HepG2 (cell line): Measurements from ENCODE around the gene ATL2. TPM values are rescaled to one million over a fixed set of nuclear protein-coding genes. Genes with fewer than 3 reads are reported as not detected.

Experiments
- CBX1 ChIP-seq: IDR thresholded peaks from one replicate; pipeline ENCODE4 v1.6.1; 2016; ENCODE audit warnings: antibody characterized with exemption, low read depth
- CCDC6 ChIP-seq: sonication (generic); formaldehyde crosslinking; IDR thresholded peaks from 2 replicates; pipeline ENCODE4 v1.8.1; 2022; ENCODE audit warnings: mild to moderate bottlenecking, missing genetic modification reagents, moderate library complexity
- HOXA7 ChIP-seq: sonication (generic); formaldehyde crosslinking; IDR thresholded peaks from 2 replicates; pipeline ENCODE4 v1.8.1; 2022; ENCODE audit warnings: mild to moderate bottlenecking, missing genetic modification reagents, moderate library complexity
- KAT7 ChIP-seq: IDR thresholded peaks from 2 replicates; pipeline ENCODE4 v1.6.1; 2018; ENCODE audit warnings: borderline replicate concordance, missing compliant biosample characterization
- ZC3H4 ChIP-seq: sonication (generic); formaldehyde crosslinking; IDR thresholded peaks from 2 replicates; pipeline ENCODE4 v1.4.0; 2020; ENCODE audit warnings: missing genetic modification reagents, borderline replicate concordance
- ZKSCAN5 ChIP-seq: sonication (generic); formaldehyde crosslinking; IDR thresholded peaks from 2 replicates; pipeline ENCODE4 v1.5.1; 2020; ENCODE audit warnings: mild to moderate bottlenecking, missing genetic modification reagents
- ZNF326 ChIP-seq: sonication (generic); formaldehyde crosslinking; IDR thresholded peaks from 2 replicates; pipeline ENCODE4 v1.4.0; 2020; ENCODE audit warnings: missing genetic modification reagents, borderline replicate concordance
- ZNF33A ChIP-seq: sonication (generic); formaldehyde crosslinking; IDR thresholded peaks from 2 replicates; pipeline ENCODE4 v1.5.1; 2020; ENCODE audit warnings: missing genetic modification reagents, mild to moderate bottlenecking, moderate library complexity, borderline replicate concordance
- ZNF800 ChIP-seq: sonication (generic); formaldehyde crosslinking; IDR thresholded peaks from 2 replicates; pipeline ENCODE4 v1.4.0; 2020; ENCODE audit warnings: missing genetic modification reagents
- ZUFSP ChIP-seq: sonication (generic); formaldehyde crosslinking; IDR thresholded peaks from 2 replicates; pipeline ENCODE4 v1.9.0; 2021; ENCODE audit warnings: missing genetic modification reagents, mild to moderate bottlenecking, borderline replicate concordance
- polyA plus RNA-seq, 8 experiments: library from polyadenylated mRNA; depleted of rRNA in 3 of 8; stranded (reverse) in 7 of 8; unstranded in 1 of 8; fragments of >200 nt; fragmentation: Illumina TruSeq in 4 of 8; extraction: Trizol in 4 of 8; gene quantifications; 2 replicates each; pipeline versions ENCODE4 v1.2.1 to v1.2.3, GENCODE V29; 2011 to 2016; ENCODE audit warnings: low read depth in 4 of 8, missing spikeins in 1 of 8, mixed read lengths in 1 of 8; ENCODE audit not compliant: insufficient read depth in 1 of 8
- total RNA-seq, 5 experiments: library from RNA; depleted of rRNA; stranded (reverse); fragments of >200 nt; fragmentation: Illumina TruSeq; extraction: Trizol; gene quantifications; 2 replicates each; pipeline ENCODE4 v1.2.3, GENCODE V29; 2016; ENCODE audit warnings: low read depth in 1 of 5

ATL2 gene
- total and polyA plus RNA-seq, 2 of the 13 experiments (the other 11 are each of a cell fraction or from before 2014, with no cell fraction given), result 56.5 to 119 TPM

- TF ChIP-seq CCDC6 (CRISPR knock-in tag) (peak; percentile 22; the same call in 1 of the 2 replicates), ZNF33A (CRISPR knock-in tag) (no peak), ZC3H4 (no peak), HOXA7 (CRISPR knock-in tag) (no peak), ZKSCAN5 (CRISPR knock-in tag) (no peak), ZNF800 (CRISPR knock-in tag) (peak; percentile 67; the same call in 1 of the 2 replicates), ZUFSP (no peak), CBX1 (no peak), ZNF326 (CRISPR knock-in tag) (no peak), KAT7 (CRISPR knock-in tag) (peak; percentile 79)
Observed at GRCh38 chr2:38376346-38377049, 575 bp downstream of the ATL2 start (continued).
